ENCODE results near the gene SMYD5. TPM values are rescaled to one million over a fixed set of nuclear protein-coding genes. Genes with fewer than 3 reads are reported as not detected.

The SMYD5 gene
- total and polyA plus RNA-seq, 2 donors (not counting 1 experiment from before 2014, with no cell fraction given), result 31.9 to 41.0 TPM

DNA sequence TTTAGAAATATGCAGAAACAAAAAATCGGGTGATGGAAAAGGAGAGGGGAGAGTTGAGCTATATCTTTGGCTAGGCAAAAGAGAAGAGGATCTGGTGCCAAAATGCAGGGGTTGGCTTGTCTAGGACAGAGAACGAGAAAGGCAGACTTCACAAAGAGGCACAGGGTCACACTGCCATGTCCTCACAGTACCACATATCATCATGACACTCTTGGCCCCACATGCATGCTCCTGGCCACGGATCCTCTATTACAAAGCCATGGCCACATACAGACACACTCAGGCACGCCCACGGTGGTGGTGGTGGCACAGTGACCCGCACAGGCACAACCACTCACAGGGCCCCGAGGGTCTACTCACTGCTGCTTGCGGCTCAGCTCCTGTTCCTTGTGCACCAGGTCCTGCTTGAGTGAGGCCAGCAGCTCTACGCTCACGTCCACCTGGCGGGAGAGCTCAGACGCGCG, 54.4 kb downstream of the SMYD5 start:
- H3K79me2 ChIP-seq (ENCODE audit: control insufficient read depth, insufficient read depth, low read length), result peaks cover 24% of the 10 kb centered on the region
- ATAC-seq (ENCODE audit: low read depth) (no peak), DNase-seq (no peak)
- no peak for TF ChIP-seq EZH2 (IDR thresholded peaks at IDR 0.05; ENCODE audit: borderline replicate concordance, insufficient read depth, low read depth, low read length, poor library complexity, severe bottlenecking)
- TF ChIP-seq, protein P1, sequence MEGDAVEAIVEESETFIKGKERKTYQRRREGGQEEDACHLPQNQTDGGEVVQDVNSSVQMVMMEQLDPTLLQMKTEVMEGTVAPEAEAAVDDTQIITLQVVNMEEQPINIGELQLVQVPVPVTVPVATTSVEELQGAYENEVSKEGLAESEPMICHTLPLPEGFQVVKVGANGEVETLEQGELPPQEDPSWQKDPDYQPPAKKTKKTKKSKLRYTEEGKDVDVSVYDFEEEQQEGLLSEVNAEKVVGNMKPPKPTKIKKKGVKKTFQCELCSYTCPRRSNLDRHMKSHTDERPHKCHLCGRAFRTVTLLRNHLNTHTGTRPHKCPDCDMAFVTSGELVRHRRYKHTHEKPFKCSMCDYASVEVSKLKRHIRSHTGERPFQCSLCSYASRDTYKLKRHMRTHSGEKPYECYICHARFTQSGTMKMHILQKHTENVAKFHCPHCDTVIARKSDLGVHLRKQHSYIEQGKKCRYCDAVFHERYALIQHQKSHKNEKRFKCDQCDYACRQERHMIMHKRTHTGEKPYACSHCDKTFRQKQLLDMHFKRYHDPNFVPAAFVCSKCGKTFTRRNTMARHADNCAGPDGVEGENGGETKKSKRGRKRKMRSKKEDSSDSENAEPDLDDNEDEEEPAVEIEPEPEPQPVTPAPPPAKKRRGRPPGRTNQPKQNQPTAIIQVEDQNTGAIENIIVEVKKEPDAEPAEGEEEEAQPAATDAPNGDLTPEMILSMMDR (IDR thresholded peaks at IDR 0.05), result no peak
- H3K9ac ChIP-seq (ENCODE audit: low read length), result no peak overlapping the region
- no peak overlapping the region for H3K4me3 ChIP-seq (ENCODE audit: control extremely low read depth in 1 of 5, extremely low read depth in 1 of 5, insufficient read depth in 1 of 5, low read depth in 2 of 5, low read length in 4 of 5)
- no peak overlapping the region for H3K27ac ChIP-seq (ENCODE audit: low read length in 2 of 2)
- Mint-ChIP-seq H3K9me3 (ENCODE audit: insufficient read depth) (no peaks in the 10 kb centered on the region), H3K4me3 (peak overlapping the region; percentile 38), H3K4me1 (peaks cover 18% of the 10 kb centered on the region), H3K27ac (no peak overlapping the region), H3K27me3 (no peaks in the 10 kb centered on the region)
- peaks cover 0 to 9% of the 10 kb centered on the region in 2 experiments for H3K36me3 ChIP-seq (replicated peaks in 1 of 2; ENCODE audit: control extremely low read depth in 1 of 2, control insufficient read depth in 1 of 2, extremely low read depth in 1 of 2, insufficient read depth in 2 of 2, low read length in 1 of 2)
- H3K4me1 ChIP-seq (ENCODE audit: control insufficient read depth in 2 of 2, insufficient read depth in 2 of 2, low read length in 2 of 2), result no peaks in the 10 kb centered on the region
- ChIA-PET CTCF (interaction anchor here (1.0 to 1.7 kb wide), 2 partner anchors 18 to 22 kb away, joined by 3 to 8 read pairs; no protein-coding TSS in a partner anchor), POLR2A (no interaction called here)
- peak overlapping the region; percentile 63 for H3K4me2 ChIP-seq (replicated peaks; ENCODE audit: low read depth, low read length, poor library complexity, severe bottlenecking)
- intact Hi-C loops (cut with micrococcal nuclease), result loop anchor here (2.0 kb wide), 1 partner anchor 16 kb away; the partner anchor contains the start of gene FBXO41
- peaks cover 0 to 3% (median 0%) of the 10 kb centered on the region in 3 donors for H3K9me3 ChIP-seq (ENCODE audit: control extremely low read depth in 1 of 3, control insufficient read depth in 2 of 3, insufficient read depth in 1 of 3, low read length in 2 of 3)
- no peak overlapping the region for H2AFZ ChIP-seq (ENCODE audit: insufficient read depth, low read depth, low read length, poor library complexity, severe bottlenecking)
- no peaks in the 10 kb centered on the region for H3K27me3 ChIP-seq (replicated peaks in 1 of 4; ENCODE audit: control extremely low read depth in 1 of 4, control insufficient read depth in 3 of 4, insufficient read depth in 4 of 4, low read length in 3 of 4)
- WGBS (ENCODE audit: insufficient coverage), result 96% methylated on average over 14 of the region's 14 CpGs
- H4K20me1 ChIP-seq (ENCODE audit: control insufficient read depth, insufficient read depth, low read length, poor library complexity, severe bottlenecking), result peaks cover 23% of the 10 kb centered on the region

Measured in B cell (primary cell).